ENCODE results near the gene TXNDC2. TPM values are rescaled to one million over a fixed set of nuclear protein-coding genes. Genes with fewer than 3 reads are reported as not detected.

Gene TXNDC2
- total and polyA plus RNA-seq, 9 of the 15 experiments (the other 6 are each of a cell fraction or from before 2014, with no cell fraction given) = 1.2 to 4.9 (median 2.3) TPM

- no peak for TF ChIP-seq REST (IDR thresholded peaks at IDR 0.05; ENCODE audit: borderline replicate concordance)
- TF ChIP-seq REST (CRISPR knock-in tag; IDR thresholded peaks at IDR 0.05; ENCODE audit: low read depth) = peak; percentile 24; the same call in 1 of the 2 replicates
- peak; percentile 39; the same call in 1 of the 2 replicates for TF ChIP-seq ZFX (CRISPR knock-in tag; IDR thresholded peaks at IDR 0.05)
- TF ChIP-seq HSF4 (CRISPR knock-in tag; IDR thresholded peaks at IDR 0.05; ENCODE audit: borderline replicate concordance) = peak; percentile 81; the same call in 1 of the 2 replicates
- TF ChIP-seq GATA2 (CRISPR knock-in tag; IDR thresholded peaks at IDR 0.05) = peak; percentile 69
- no peak for TF ChIP-seq ZNF12 (CRISPR knock-in tag; IDR thresholded peaks at IDR 0.05)
- TF ChIP-seq FOXP1 (CRISPR knock-in tag; IDR thresholded peaks at IDR 0.05) = 0 out of 2 replicates have a peak, but pooled peaks have one; percentile 53
- TF ChIP-seq, protein P1, sequence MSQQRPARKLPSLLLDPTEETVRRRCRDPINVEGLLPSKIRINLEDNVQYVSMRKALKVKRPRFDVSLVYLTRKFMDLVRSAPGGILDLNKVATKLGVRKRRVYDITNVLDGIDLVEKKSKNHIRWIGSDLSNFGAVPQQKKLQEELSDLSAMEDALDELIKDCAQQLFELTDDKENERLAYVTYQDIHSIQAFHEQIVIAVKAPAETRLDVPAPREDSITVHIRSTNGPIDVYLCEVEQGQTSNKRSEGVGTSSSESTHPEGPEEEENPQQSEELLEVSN (IDR thresholded peaks at IDR 0.05; ENCODE audit: borderline replicate concordance in 1 of 2, extremely low read depth in 1 of 2, insufficient read depth in 1 of 2, insufficient read length in 1 of 2, low read depth in 1 of 2, low read length in 1 of 2, poor library complexity in 1 of 2, severe bottlenecking in 1 of 2) = peak in 1 of 2 experiments; percentile 19
- peak; percentile 3; the same call in 1 of the 2 replicates for TF ChIP-seq ZNF444 (CRISPR knock-in tag; IDR thresholded peaks at IDR 0.05)
- peak; percentile 71 for TF ChIP-seq DDX20 (tag; IDR thresholded peaks at IDR 0.05; ENCODE audit: low read depth)
- TF ChIP-seq, protein P2, sequence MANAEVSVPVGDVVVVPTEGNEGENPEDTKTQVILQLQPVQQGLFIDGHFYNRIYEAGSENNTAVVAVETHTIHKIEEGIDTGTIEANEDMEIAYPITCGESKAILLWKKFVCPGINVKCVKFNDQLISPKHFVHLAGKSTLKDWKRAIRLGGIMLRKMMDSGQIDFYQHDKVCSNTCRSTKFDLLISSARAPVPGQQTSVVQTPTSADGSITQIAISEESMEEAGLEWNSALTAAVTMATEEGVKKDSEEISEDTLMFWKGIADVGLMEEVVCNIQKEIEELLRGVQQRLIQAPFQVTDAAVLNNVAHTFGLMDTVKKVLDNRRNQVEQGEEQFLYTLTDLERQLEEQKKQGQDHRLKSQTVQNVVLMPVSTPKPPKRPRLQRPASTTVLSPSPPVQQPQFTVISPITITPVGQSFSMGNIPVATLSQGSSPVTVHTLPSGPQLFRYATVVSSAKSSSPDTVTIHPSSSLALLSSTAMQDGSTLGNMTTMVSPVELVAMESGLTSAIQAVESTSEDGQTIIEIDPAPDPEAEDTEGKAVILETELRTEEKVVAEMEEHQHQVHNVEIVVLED (CRISPR knock-in tag; IDR thresholded peaks at IDR 0.05) = peak; percentile 21; the same call in 1 of the 2 replicates
Measured at GRCh38 chr18:9869715-9870430, 15.9 kb upstream of the TXNDC2 start (continued).

Measured in K562 (cell line).